Activated B cell treated with CpG ODN at 0.5 μM for 24 hours (primary cell): Measurements from ENCODE around the gene PHACTR1. TPM values are rescaled to one million over a fixed set of nuclear protein-coding genes. Genes with fewer than 3 reads are reported as not detected.

Experiments
- ATAC-seq: fragments of 200-7000 bp; cut with Tn5 transposase; one replicate; pipeline ENCODE4 v1.10.0; 2021; ENCODE audit warnings: low read depth, mild to moderate bottlenecking, moderate library complexity
- CTCF ChIA-PET: fragments of 350-600 bp; sonication (Branson Sonifier 250); formaldehyde crosslinking; loops from one replicate; lab custom pipeline; 2021; ENCODE audit warnings: antibody characterized with exemption; lab: Charles Lee
- POLR2A ChIA-PET: fragments of 350-600 bp; sonication (Branson Sonifier 250); formaldehyde crosslinking; loops from one replicate; lab custom pipeline; 2021; ENCODE audit warnings: antibody characterized with exemption; lab: Charles Lee
- DNase-seq: peaks from one replicate; pipeline ENCODE4 v3.0.0; 2022
- H3K27ac Mint-ChIP-seq: one replicate; pipeline ENCODE4 v1.8.0; 2020; ENCODE audit warnings: mixed read lengths
- H3K27me3 Mint-ChIP-seq: one replicate; pipeline ENCODE4 v1.8.0; 2021; ENCODE audit warnings: mixed read lengths
- H3K36me3 Mint-ChIP-seq: one replicate; pipeline ENCODE4 v1.8.0; 2021; ENCODE audit warnings: low read depth, mixed read lengths
- H3K4me1 Mint-ChIP-seq: one replicate; pipeline ENCODE4 v1.8.0; 2021; ENCODE audit warnings: mixed read lengths
- H3K4me3 Mint-ChIP-seq: one replicate; pipeline ENCODE4 v1.8.0; 2020; ENCODE audit warnings: mild to moderate bottlenecking, mixed read lengths
- H3K9me3 Mint-ChIP-seq: one replicate; pipeline ENCODE4 v1.8.0; 2020; ENCODE audit warnings: mixed read lengths
- intact Hi-C: fragments of 100-400 bp; cut with micrococcal nuclease; formaldehyde crosslinking; loops from one replicate; pipeline ENCODE4 v1.15.1; 2024
- total RNA-seq: library from RNA; stranded (reverse); gene quantifications from 2 replicates; pipeline ENCODE4 v1.2.3, GENCODE V29; 2022
- TF ChIP-seq, protein P1 (sequence below): fragments of 200-600 bp; IDR thresholded peaks from one replicate; pipeline ENCODE4 v1.8.0; 2022; ENCODE audit warnings: antibody characterized with exemption, mild to moderate bottlenecking

Gene PHACTR1
- total RNA-seq, 1 donor from 2014 or later: 115 TPM

- Mint-ChIP-seq H3K4me3 (peak overlapping the region; percentile 75), H3K9me3 (no peaks in the 10 kb centered on the region), H3K27ac (peak overlapping the region; percentile 89), H3K4me1 (peaks cover 99% of the 10 kb centered on the region), H3K27me3 (no peaks in the 10 kb centered on the region), H3K36me3 (peaks cover 27% of the 10 kb centered on the region)
- ChIA-PET POLR2A (interaction anchor here (1.8 to 4.7 kb wide), 5 partner anchors 13 to 275 kb away, joined by 8 to 56 read pairs (median 24); partner anchors contain the start of genes SIRT5 and TBC1D7), CTCF (interaction anchor here (1.5 to 2.8 kb wide), 3 partner anchors 14 to 105 kb away, joined by 3 to 9 read pairs (median 6); no protein-coding TSS in a partner anchor)
- TF ChIP-seq, protein P1, sequence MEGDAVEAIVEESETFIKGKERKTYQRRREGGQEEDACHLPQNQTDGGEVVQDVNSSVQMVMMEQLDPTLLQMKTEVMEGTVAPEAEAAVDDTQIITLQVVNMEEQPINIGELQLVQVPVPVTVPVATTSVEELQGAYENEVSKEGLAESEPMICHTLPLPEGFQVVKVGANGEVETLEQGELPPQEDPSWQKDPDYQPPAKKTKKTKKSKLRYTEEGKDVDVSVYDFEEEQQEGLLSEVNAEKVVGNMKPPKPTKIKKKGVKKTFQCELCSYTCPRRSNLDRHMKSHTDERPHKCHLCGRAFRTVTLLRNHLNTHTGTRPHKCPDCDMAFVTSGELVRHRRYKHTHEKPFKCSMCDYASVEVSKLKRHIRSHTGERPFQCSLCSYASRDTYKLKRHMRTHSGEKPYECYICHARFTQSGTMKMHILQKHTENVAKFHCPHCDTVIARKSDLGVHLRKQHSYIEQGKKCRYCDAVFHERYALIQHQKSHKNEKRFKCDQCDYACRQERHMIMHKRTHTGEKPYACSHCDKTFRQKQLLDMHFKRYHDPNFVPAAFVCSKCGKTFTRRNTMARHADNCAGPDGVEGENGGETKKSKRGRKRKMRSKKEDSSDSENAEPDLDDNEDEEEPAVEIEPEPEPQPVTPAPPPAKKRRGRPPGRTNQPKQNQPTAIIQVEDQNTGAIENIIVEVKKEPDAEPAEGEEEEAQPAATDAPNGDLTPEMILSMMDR: no peak
- intact Hi-C loops: loop anchor here (1.0 to 2.0 kb wide), 5 partner anchors 14 to 71 kb away; partner anchors contain the start of gene TBC1D7
- DNase-seq: no peak
- ATAC-seq: no peak
Observed at GRCh38 chr6:13299918-13300317, 583.4 kb downstream of the PHACTR1 start.

GRCh38 chr6:13300643-13301590, 584.4 kb downstream of the PHACTR1 start:
- no peak for ATAC-seq
- H3K9me3 Mint-ChIP-seq: no peaks in the 10 kb centered on the region
- POLR2A ChIA-PET: interaction anchor here (0.9 to 5.4 kb wide), 3 partner anchors 26 to 30 kb away, joined by 3 to 80 read pairs (median 67); partner anchors contain the start of gene TBC1D7
- peaks cover 23% of the 10 kb centered on the region for H3K36me3 Mint-ChIP-seq
- intact Hi-C loops: no loop called here
- CTCF ChIA-PET: interaction anchor here (2.3 kb wide), 1 partner anchor 29 kb away, joined by 9 read pairs; no protein-coding TSS in a partner anchor
- DNase-seq: no peak
- H3K4me3 Mint-ChIP-seq: no peak overlapping the region
- TF ChIP-seq, protein P1: no peak
- H3K27me3 Mint-ChIP-seq: no peaks in the 10 kb centered on the region
- H3K27ac Mint-ChIP-seq: peak overlapping the region; percentile 89
- H3K4me1 Mint-ChIP-seq: peaks cover 99% of the 10 kb centered on the region

GRCh38 chr6:13302291-13302690, 585.7 kb downstream of the PHACTR1 start:
- H3K4me1 Mint-ChIP-seq: peaks cover 86% of the 10 kb centered on the region

DNA sequence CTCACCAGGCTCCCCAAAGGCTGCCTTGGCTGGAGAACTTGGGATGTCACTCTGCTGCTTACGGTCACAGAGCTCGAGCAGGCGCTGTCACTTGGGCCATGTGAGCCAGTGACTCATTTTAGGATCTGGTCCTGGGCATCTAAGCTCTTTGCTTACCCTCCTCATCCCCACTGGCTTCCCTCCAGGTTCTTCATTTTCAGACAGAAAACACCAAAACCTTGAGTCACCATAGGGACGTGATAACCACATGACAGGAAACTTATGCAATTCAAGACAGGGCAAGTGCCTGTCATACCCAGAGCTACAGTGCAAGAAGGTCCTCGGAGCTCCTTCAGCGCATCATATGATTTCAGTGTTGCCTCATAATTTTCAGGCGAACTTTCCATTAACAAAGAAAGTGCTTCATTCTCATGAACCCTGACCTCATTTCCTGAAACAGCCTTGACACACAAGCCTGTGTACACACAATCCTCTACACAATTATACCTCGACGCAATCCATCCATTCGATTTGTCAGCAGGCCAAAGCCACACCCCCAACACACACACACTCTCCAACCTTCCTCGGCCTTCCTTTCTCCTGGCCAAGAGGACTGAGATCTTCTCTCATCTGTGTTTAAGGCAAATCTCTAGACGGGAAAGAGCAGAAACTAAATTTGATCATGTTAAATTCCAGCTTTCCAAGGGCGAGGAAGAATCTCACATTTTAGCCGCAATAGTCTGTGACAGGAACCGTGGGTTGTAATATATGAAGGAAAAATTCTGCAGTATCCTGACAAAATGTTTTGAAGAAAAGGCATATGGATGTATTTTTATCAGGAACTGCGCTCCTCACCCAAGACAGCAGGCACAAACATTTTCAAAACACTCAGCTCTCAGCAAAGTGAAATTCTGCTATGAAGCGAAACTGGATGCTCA, 586.4 kb downstream of the PHACTR1 start:
- TF ChIP-seq, protein P1: no peak
- H3K27me3 Mint-ChIP-seq: no peaks in the 10 kb centered on the region
- CTCF ChIA-PET: interaction anchor here (0.8 to 2.3 kb wide), 6 partner anchors 10 to 110 kb away, joined by 3 to 15 read pairs (median 5); partner anchors contain the start of gene TBC1D7
- POLR2A ChIA-PET: interaction anchor here (0.5 to 5.4 kb wide), 17 partner anchors 10 to 793 kb away, joined by 3 to 80 read pairs (median 5); partner anchors contain the start of genes NOL7, SIRT5 and TBC1D7
- peaks cover 36% of the 10 kb centered on the region for H3K36me3 Mint-ChIP-seq
- DNase-seq (no peak), ATAC-seq (peak; percentile 55)
- H3K9me3 Mint-ChIP-seq: no peaks in the 10 kb centered on the region
- peaks cover 79% of the 10 kb centered on the region for H3K4me1 Mint-ChIP-seq
- H3K27ac Mint-ChIP-seq: peak overlapping the region; percentile 92
- peak overlapping the region; percentile 63 for H3K4me3 Mint-ChIP-seq
- intact Hi-C loops: loop anchor here (1.0 to 2.0 kb wide), 7 partner anchors 25 to 1292 kb away; partner anchors contain the start of genes NOL7 and TBC1D7

More at GRCh38 chr6:13302291-13302690, 585.7 kb downstream of the PHACTR1 start:
- H3K4me3 Mint-ChIP-seq: peak overlapping the region; percentile 63
- TF ChIP-seq, protein P1: no peak
- intact Hi-C loops: loop anchor here (2.0 kb wide), 2 partner anchors 55 to 1291 kb away; no protein-coding TSS in a partner anchor
- CTCF ChIA-PET: interaction anchor here (0.8 to 2.3 kb wide), 4 partner anchors 10 to 107 kb away, joined by 3 to 9 read pairs (median 5); partner anchors contain the start of gene TBC1D7
- no peaks in the 10 kb centered on the region for H3K27me3 Mint-ChIP-seq
- H3K9me3 Mint-ChIP-seq: no peaks in the 10 kb centered on the region
- POLR2A ChIA-PET: interaction anchor here (0.6 to 5.4 kb wide), 14 partner anchors 9 to 793 kb away, joined by 3 to 80 read pairs (median 8); partner anchors contain the start of genes SIRT5 and TBC1D7
- peak overlapping the region; percentile 92 for H3K27ac Mint-ChIP-seq
- H3K36me3 Mint-ChIP-seq: peaks cover 33% of the 10 kb centered on the region
- DNase-seq (no peak), ATAC-seq (no peak)
